Measurements from ENCODE around the gene SLC6A1. TPM values are rescaled to one million over a fixed set of nuclear protein-coding genes. Genes with fewer than 3 reads are reported as not detected.

SLC6A1 gene
- total and polyA plus RNA-seq, 8 donors: 0.29 to 5.6 (median 2.8) TPM; not detected in 5

DNA sequence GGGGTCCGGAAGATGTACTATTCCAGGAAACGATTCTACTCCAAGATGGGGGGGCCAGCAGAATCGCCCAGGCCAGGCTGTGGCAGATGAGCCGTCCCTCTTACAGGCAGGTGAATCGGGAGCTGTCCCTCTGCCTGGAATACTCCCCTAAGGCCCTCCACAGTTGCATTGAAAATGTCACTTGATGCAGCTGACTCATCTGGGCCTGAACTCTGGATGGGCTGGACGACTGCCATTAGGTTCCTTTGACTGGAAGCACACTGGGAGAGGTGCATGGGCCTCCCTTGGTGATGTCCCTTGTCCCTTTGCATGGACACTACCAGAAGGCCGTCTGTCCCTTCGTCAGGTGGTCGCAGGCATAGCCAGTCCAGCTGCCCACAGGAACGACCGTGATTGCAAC is 92.1 kb downstream of the SLC6A1 start:
- Histone ChIP-seq H3K4me1 (no peaks in the 10 kb centered on the region), H3K9me3 (no peaks in the 10 kb centered on the region), H3K36me3 (no peaks in the 10 kb centered on the region), H3K27me3 (no peaks in the 10 kb centered on the region), H3K4me3 (no peak overlapping the region), H3K27ac (no peak overlapping the region)
- no peak for DNase-seq
- TF ChIP-seq EP300 (IDR thresholded peaks at IDR 0.05) (no peak), POLR2AphosphoS5 (IDR thresholded peaks at IDR 0.05) (no peak), POLR2A (IDR thresholded peaks at IDR 0.05) (no peak)
- TF ChIP-seq, protein P1, sequence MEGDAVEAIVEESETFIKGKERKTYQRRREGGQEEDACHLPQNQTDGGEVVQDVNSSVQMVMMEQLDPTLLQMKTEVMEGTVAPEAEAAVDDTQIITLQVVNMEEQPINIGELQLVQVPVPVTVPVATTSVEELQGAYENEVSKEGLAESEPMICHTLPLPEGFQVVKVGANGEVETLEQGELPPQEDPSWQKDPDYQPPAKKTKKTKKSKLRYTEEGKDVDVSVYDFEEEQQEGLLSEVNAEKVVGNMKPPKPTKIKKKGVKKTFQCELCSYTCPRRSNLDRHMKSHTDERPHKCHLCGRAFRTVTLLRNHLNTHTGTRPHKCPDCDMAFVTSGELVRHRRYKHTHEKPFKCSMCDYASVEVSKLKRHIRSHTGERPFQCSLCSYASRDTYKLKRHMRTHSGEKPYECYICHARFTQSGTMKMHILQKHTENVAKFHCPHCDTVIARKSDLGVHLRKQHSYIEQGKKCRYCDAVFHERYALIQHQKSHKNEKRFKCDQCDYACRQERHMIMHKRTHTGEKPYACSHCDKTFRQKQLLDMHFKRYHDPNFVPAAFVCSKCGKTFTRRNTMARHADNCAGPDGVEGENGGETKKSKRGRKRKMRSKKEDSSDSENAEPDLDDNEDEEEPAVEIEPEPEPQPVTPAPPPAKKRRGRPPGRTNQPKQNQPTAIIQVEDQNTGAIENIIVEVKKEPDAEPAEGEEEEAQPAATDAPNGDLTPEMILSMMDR (IDR thresholded peaks at IDR 0.05): no peak
- WGBS, 5 donors: 66 to 81% (median 73%) methylated on average over 7 to 8 of the region's 11 CpGs
- intact Hi-C loops (cut with DNase I; ENCODE audit: low total_unique reads): no loop called here

DNA sequence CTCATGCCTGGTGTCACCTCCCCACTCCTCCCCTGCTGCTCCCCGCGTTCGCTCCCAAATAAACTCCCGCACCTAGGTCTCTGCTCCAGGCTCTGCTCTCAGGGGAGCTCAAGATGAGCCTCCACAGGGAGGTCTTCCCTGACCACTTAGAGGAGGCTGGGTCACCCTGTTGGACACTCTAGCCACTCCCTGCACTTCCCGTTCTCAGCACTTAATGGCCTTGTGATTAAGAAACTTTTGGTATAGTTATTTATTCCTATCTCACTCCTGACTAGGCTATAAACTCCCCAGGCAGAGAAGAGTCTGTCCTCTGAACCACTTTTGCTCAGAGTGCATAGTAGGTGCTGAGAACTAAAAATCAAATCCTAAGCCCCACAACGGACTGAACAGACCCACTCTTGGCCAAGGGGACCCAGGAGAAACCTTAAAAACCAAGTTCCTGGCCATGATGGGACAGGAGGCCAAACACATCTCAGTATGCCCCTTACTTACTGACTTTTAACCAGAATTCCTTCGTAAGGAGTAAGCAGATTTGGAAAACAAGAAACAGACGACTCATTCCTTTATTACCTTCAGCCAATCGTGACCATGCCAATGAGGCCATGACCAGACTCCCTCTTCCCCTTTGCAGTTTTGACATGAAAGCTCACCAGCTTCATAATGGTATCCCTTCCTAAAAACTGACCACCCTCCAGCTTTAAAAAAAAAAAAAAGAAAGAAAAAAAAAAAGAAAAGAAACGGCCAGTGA is 92.7 kb downstream of the SLC6A1 start:
- no peaks in the 10 kb centered on the region for H3K27me3 ChIP-seq
- H3K27ac ChIP-seq: no peak overlapping the region
- no peaks in the 10 kb centered on the region for H3K9me3 ChIP-seq
- no peak overlapping the region for H3K4me3 ChIP-seq
- H3K36me3 ChIP-seq: no peaks in the 10 kb centered on the region
- no peak for DNase-seq
- TF ChIP-seq, protein P1 (IDR thresholded peaks at IDR 0.05): no peak
- TF ChIP-seq POLR2A (IDR thresholded peaks at IDR 0.05) (no peak), POLR2AphosphoS5 (IDR thresholded peaks at IDR 0.05) (no peak), EP300 (IDR thresholded peaks at IDR 0.05) (no peak)
- 68 to 79% (median 72%) methylated on average over 10 of the region's 10 CpGs for WGBS, 5 donors
- no peaks in the 10 kb centered on the region for H3K4me1 ChIP-seq
- intact Hi-C loops (cut with DNase I; ENCODE audit: low total_unique reads): no loop called here

DNA sequence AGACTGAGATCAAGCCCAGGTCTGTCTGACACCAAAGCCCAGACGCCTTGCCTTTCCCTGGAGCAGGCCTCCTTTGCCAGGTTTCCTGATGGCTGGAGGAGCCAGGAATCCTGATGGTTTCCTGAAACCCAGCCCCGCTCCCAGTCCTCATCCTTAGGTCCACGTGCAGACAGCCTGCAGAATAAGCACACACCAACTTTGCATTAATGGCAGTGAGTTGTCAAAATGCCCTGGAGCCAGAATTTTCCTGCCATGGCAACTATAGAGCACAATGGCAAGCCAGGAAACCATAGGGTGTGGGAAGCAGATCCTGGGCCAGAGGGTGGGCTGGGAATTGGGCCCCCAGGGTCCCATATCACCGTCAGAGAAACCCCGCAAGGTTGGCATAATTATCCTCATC is 94.3 kb downstream of the SLC6A1 start:
- Histone ChIP-seq H3K27ac (no peak overlapping the region), H3K27me3 (peaks cover 0 to 6% (median 0%) of the 10 kb centered on the region in 3 donors), H3K4me3 (no peak overlapping the region), H3K4me1 (peaks cover 0 to 10% (median 0%) of the 10 kb centered on the region in 4 donors), H3K36me3 (no peaks in the 10 kb centered on the region), H3K9me3 (no peaks in the 10 kb centered on the region)
- intact Hi-C loops (cut with DNase I; ENCODE audit: low total_unique reads): no loop called here
- WGBS, 5 donors: 67 to 80% (median 77%) methylated on average over 4 to 5 of the region's 5 CpGs
- no peak for DNase-seq
- TF ChIP-seq EP300 (IDR thresholded peaks at IDR 0.05): no peak

DNA sequence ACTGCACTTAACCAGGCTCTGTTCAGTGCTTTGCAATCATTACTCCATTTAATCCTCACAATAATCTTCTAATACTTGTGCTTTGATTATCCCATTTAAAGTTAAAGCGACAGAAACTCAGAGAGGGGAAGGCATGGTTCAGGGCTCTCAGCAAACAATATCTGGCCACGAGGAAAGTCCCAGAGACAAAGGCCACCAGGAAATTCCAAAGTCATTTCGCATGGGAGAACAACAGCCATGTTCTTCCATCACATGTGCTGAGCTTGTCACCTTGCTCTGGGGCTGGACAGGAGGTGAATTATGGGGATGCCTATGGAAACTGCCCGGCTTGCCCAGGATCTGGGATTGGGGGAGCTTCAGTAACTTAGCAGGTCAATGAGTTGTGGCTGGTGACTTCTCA is 95.5 kb downstream of the SLC6A1 start:
- H3K36me3 ChIP-seq: no peaks in the 10 kb centered on the region
- H3K4me1 ChIP-seq: peaks cover 0 to 14% (median 0%) of the 10 kb centered on the region in 4 donors
- H3K27me3 ChIP-seq: peaks cover 0 to 9% (median 1%) of the 10 kb centered on the region in 3 donors
- WGBS, 5 donors: 75 to 88% (median 81%) methylated on average over 4 of the region's 4 CpGs
- no peak for DNase-seq
- TF ChIP-seq, protein P1 (IDR thresholded peaks at IDR 0.05): no peak
- TF ChIP-seq POLR2AphosphoS5 (IDR thresholded peaks at IDR 0.05) (no peak), POLR2A (IDR thresholded peaks at IDR 0.05) (no peak), EP300 (IDR thresholded peaks at IDR 0.05) (no peak)
- intact Hi-C loops (cut with DNase I; ENCODE audit: low total_unique reads): no loop called here
- no peak overlapping the region for H3K27ac ChIP-seq
- H3K4me3 ChIP-seq: no peak overlapping the region
- H3K9me3 ChIP-seq: no peaks in the 10 kb centered on the region

DNA sequence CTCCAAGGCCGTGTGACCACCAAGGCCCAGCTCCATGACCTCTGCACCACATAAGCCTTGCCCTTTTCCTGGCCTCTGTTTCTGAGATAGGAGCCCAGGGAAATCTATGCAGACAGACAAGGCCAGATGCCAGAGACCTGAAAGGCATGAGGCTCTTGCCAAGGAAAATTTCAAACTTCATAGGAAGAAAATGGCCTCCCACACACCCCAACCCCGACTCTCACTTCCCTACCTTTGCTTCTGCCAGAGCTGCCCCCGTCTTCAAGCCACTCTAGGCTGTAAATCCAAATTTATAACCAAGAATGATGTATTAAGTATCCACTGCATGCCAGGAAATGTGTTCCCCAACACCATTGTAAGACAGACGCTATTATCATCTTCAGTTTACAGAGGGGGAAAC is 96.3 kb downstream of the SLC6A1 start:
- no peak overlapping the region for H3K27ac ChIP-seq
- 62 to 77% (median 73%) methylated on average over 4 of the region's 4 CpGs for WGBS, 5 donors
- H3K9me3 ChIP-seq: no peaks in the 10 kb centered on the region

More for the DNA sequence above, 96.3 kb downstream of the SLC6A1 start:
- TF ChIP-seq POLR2AphosphoS5 (IDR thresholded peaks at IDR 0.05): no peak
- TF ChIP-seq EP300 (IDR thresholded peaks at IDR 0.05): no peak
- TF ChIP-seq, protein P1 (IDR thresholded peaks at IDR 0.05): no peak
- TF ChIP-seq POLR2A (IDR thresholded peaks at IDR 0.05): no peak
- no peak overlapping the region for H3K4me3 ChIP-seq
- H3K4me1 ChIP-seq: peaks cover 0 to 14% (median 0%) of the 10 kb centered on the region in 4 donors
- H3K36me3 ChIP-seq: no peaks in the 10 kb centered on the region
- intact Hi-C loops (cut with DNase I; ENCODE audit: low total_unique reads): no loop called here
- DNase-seq: no peak
- H3K27me3 ChIP-seq: peaks cover 0 to 10% (median 3%) of the 10 kb centered on the region in 3 donors

Measured in stomach (tissue), 9 donors.